Measurements from ENCODE around the gene ULBP3.

- TF ChIP-seq MAX (IDR thresholded peaks at IDR 0.05), result no peak
- no peak for TF ChIP-seq TAF1 (IDR thresholded peaks at IDR 0.05; ENCODE audit: low read depth)
These were observed 11.4 kb downstream of the ULBP3 start for GRCh38 chr6:150057501-150057951.

Measured in Ishikawa (cell line).